Measurements from ENCODE around the gene ELMOD3. TPM values are rescaled to one million over a fixed set of nuclear protein-coding genes. Genes with fewer than 3 reads are reported as not detected.

The ELMOD3 gene
- total and polyA plus RNA-seq, 2 of the 8 experiments (the other 6 are each of a cell fraction or from before 2014, with no cell fraction given) = 8.5 to 10.2 TPM

DNA sequence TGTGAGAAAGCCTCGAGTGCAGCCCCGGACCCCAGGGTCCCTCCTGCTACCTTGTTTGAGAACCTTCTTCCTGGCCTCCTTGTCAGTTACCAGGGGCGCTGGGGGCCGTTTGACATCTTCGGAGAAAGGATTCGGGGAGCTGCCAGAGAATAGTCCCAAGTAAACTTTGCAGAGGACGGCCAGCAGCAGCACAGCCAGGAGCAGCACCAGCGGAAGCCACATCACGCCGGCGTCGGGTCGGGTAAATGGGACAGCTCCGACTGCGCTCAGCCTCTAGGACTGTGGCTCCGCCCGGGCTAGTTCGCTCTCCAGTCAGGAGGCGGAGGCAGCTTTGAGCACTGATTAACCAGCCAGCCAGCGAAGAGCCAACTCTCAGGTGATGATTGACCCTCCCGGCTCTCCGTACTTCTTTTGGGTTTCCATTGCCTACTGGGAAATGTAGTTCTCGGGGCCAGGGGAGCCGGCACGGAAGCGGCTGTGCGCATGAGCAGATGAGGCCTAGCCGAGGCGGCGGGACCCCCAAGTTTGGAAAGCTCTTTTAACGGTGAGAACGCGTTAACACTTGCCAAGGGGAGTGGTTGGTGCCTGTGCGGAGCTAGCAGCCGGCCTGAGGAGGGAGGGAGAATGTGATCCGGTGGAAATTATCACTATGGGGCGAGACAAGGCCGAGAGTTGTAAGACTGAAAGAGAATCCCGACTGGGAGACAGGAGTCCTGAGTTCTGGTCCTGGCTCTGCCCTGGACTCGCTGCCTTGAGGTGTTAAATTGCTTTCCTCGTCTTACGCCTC is at the start of gene ELMOD3, which contains the start of gene RETSAT (continued):
- TF ChIP-seq, protein P1, sequence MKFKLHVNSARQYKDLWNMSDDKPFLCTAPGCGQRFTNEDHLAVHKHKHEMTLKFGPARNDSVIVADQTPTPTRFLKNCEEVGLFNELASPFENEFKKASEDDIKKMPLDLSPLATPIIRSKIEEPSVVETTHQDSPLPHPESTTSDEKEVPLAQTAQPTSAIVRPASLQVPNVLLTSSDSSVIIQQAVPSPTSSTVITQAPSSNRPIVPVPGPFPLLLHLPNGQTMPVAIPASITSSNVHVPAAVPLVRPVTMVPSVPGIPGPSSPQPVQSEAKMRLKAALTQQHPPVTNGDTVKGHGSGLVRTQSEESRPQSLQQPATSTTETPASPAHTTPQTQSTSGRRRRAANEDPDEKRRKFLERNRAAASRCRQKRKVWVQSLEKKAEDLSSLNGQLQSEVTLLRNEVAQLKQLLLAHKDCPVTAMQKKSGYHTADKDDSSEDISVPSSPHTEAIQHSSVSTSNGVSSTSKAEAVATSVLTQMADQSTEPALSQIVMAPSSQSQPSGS (IDR thresholded peaks at IDR 0.05; ENCODE audit: low read length) = no peak
- TF ChIP-seq RAD21 (IDR thresholded peaks at IDR 0.05 in 1 of 2, conservative IDR thresholded peaks at IDR 0.05 in 1 of 2; ENCODE audit: low read depth in 2 of 2, low read length in 2 of 2) (no peak), SP1 (IDR thresholded peaks at IDR 0.05; ENCODE audit: low read depth, low read length) (peak; percentile 61; the same call in 1 of the 2 replicates), KDM5A (IDR thresholded peaks at IDR 0.05; ENCODE audit: low read length) (no peak), TCF12 (IDR thresholded peaks at IDR 0.05; ENCODE audit: low read depth, low read length) (0 out of 2 replicates have a peak, but pooled peaks have one; percentile 24), KDM1A (IDR thresholded peaks at IDR 0.05; ENCODE audit: borderline replicate concordance, low read length) (peak; percentile 13; the same call in 1 of the 2 replicates), YY1 (IDR thresholded peaks at IDR 0.05; ENCODE audit: low read depth, low read length) (no peak), SIN3A (conservative IDR thresholded peaks at IDR 0.05 in 1 of 2, IDR thresholded peaks at IDR 0.05 in 1 of 2; ENCODE audit: low read depth in 1 of 2, low read length in 2 of 2) (peak; percentile 36 to 95; a peak in 3 of 4 replicates), POLR2AphosphoS5 (IDR thresholded peaks at IDR 0.05; ENCODE audit: low read depth, low read length) (peak; percentile 93), HDAC6 (IDR thresholded peaks at IDR 0.05; ENCODE audit: low read depth, low read length) (no peak), CBX8 (IDR thresholded peaks at IDR 0.05; ENCODE audit: borderline replicate concordance, low read depth, low read length) (no peak), TAF1 (IDR thresholded peaks at IDR 0.05; ENCODE audit: low read depth, low read length) (peak; percentile 99), ASH2L (IDR thresholded peaks at IDR 0.05; ENCODE audit: low read length) (no peak), CTBP2 (IDR thresholded peaks at IDR 0.05; ENCODE audit: borderline replicate concordance, insufficient read depth, insufficient read length, low read length) (no peak)
- TF ChIP-seq, protein P2, sequence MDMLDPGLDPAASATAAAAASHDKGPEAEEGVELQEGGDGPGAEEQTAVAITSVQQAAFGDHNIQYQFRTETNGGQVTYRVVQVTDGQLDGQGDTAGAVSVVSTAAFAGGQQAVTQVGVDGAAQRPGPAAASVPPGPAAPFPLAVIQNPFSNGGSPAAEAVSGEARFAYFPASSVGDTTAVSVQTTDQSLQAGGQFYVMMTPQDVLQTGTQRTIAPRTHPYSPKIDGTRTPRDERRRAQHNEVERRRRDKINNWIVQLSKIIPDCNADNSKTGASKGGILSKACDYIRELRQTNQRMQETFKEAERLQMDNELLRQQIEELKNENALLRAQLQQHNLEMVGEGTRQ (IDR thresholded peaks at IDR 0.05; ENCODE audit: low read length) = no peak
- TF ChIP-seq, protein P3, sequence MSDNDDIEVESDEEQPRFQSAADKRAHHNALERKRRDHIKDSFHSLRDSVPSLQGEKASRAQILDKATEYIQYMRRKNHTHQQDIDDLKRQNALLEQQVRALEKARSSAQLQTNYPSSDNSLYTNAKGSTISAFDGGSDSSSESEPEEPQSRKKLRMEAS (IDR thresholded peaks at IDR 0.05) = 0 out of 2 replicates have a peak, but pooled peaks have one; percentile 31
- TF ChIP-seq, protein P4, sequence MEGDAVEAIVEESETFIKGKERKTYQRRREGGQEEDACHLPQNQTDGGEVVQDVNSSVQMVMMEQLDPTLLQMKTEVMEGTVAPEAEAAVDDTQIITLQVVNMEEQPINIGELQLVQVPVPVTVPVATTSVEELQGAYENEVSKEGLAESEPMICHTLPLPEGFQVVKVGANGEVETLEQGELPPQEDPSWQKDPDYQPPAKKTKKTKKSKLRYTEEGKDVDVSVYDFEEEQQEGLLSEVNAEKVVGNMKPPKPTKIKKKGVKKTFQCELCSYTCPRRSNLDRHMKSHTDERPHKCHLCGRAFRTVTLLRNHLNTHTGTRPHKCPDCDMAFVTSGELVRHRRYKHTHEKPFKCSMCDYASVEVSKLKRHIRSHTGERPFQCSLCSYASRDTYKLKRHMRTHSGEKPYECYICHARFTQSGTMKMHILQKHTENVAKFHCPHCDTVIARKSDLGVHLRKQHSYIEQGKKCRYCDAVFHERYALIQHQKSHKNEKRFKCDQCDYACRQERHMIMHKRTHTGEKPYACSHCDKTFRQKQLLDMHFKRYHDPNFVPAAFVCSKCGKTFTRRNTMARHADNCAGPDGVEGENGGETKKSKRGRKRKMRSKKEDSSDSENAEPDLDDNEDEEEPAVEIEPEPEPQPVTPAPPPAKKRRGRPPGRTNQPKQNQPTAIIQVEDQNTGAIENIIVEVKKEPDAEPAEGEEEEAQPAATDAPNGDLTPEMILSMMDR (IDR thresholded peaks at IDR 0.05; ENCODE audit: control extremely low read depth in 1 of 3, insufficient read depth in 1 of 3, low read depth in 1 of 3, low read length in 3 of 3) = no peak

Data from H1 (cell line).